Esophagus muscularis mucosa (tissue), 3 donors: Measurements from ENCODE around the gene CNNM1.

Experiments
- CTCF ChIP-seq, 3 experiments: fragments of 200-600 bp in 2 of 3; fragments of 450-650 bp in 1 of 3; sonication (generic) in 2 of 3; IDR thresholded peaks; one replicate each; pipeline ENCODE4 v1.5.1; 2017 to 2019; ENCODE audit warnings: antibody characterized with exemption in 3 of 3, mild to moderate bottlenecking in 2 of 3, moderate library complexity in 1 of 3
- EP300 ChIP-seq: sonication (generic); formaldehyde crosslinking; IDR thresholded peaks from one replicate; pipeline ENCODE4 v1.6.1; 2017; ENCODE audit warnings: antibody characterized with exemption

GRCh38 chr10:99366666-99367065, 37.5 kb downstream of the CNNM1 start:
- TF ChIP-seq CTCF (IDR thresholded peaks at IDR 0.05) (no peak), EP300 (no peak)
